ENCODE data around the gene PERM1. TPM values are rescaled to one million over a fixed set of nuclear protein-coding genes. Genes with fewer than 3 reads are reported as not detected.

PERM1 gene
- total RNA-seq, 1 experiment from 2014 or later, result 0.18 TPM

- no peak for DNase-seq
- Mint-ChIP-seq H3K36me3 (ENCODE audit: insufficient read depth, unreplicated experiment) (peaks cover 41% of the 10 kb centered on the region), H3K9me3 (ENCODE audit: unreplicated experiment) (no peaks in the 10 kb centered on the region), H3K27ac (ENCODE audit: unreplicated experiment) (peak overlapping the region; percentile 84), H3K4me3 (ENCODE audit: unreplicated experiment) (peak overlapping the region; percentile 56), H3K27me3 (ENCODE audit: insufficient read depth, unreplicated experiment) (no peaks in the 10 kb centered on the region), H3K4me1 (ENCODE audit: low read depth, unreplicated experiment) (peaks cover 13% of the 10 kb centered on the region)
- Histone ChIP-seq H3K9me3 (no peaks in the 10 kb centered on the region), H3K27me3 (replicated peaks; ENCODE audit: control insufficient read depth, insufficient read depth, low read length) (no peaks in the 10 kb centered on the region), H3K4me1 (peaks cover 41% of the 10 kb centered on the region), H3K4me3 (ENCODE audit: low read depth, low read length) (no peak overlapping the region), H3K36me3 (ENCODE audit: control insufficient read depth, insufficient read depth, low read length) (peaks cover 3% of the 10 kb centered on the region; the same call in 1 of the 2 replicates)
- ChIA-PET CTCF (no interaction called here), POLR2A (interaction anchor here (0.8 kb wide), 1 partner anchor 35 kb away, joined by 3 read pairs; no protein-coding TSS in a partner anchor)
- intact Hi-C loops (cut with micrococcal nuclease; ENCODE audit: unreplicated experiment), result no loop called here
- BruUV-seq (replicated peaks), result no TSS peak
- no peak for TF ChIP-seq CTCF (IDR thresholded peaks at IDR 0.05; ENCODE audit: insufficient read depth in 1 of 2, low read depth in 1 of 2, low read length in 1 of 2, severe bottlenecking in 1 of 2, unreplicated experiment in 1 of 2)
Observed at GRCh38 chr1:1024149-1024770, 42.4 kb upstream of the PERM1 start.

- H3K36me3 Mint-ChIP-seq (ENCODE audit: insufficient read depth, unreplicated experiment), result peaks cover 41% of the 10 kb centered on the region
- no peak for TF ChIP-seq CTCF (IDR thresholded peaks at IDR 0.05; ENCODE audit: insufficient read depth in 1 of 2, low read depth in 1 of 2, low read length in 1 of 2, severe bottlenecking in 1 of 2, unreplicated experiment in 1 of 2)
- no peak for DNase-seq
- POLR2A ChIA-PET, result interaction anchor here (1.4 kb wide), 1 partner anchor 17 kb away, joined by 3 read pairs; no protein-coding TSS in a partner anchor
- H3K27ac Mint-ChIP-seq (ENCODE audit: unreplicated experiment), result peak overlapping the region; percentile 84
- H3K4me3 Mint-ChIP-seq (ENCODE audit: unreplicated experiment), result no peak overlapping the region
- H3K4me3 ChIP-seq (ENCODE audit: low read depth, low read length), result no peak overlapping the region
- no peaks in the 10 kb centered on the region for H3K9me3 ChIP-seq
- H3K27me3 ChIP-seq (replicated peaks; ENCODE audit: control insufficient read depth, insufficient read depth, low read length), result no peaks in the 10 kb centered on the region
- CTCF ChIA-PET, result no interaction called here
- H3K36me3 ChIP-seq (ENCODE audit: control insufficient read depth, insufficient read depth, low read length), result peaks cover 3% of the 10 kb centered on the region; the same call in 1 of the 2 replicates
- no peaks in the 10 kb centered on the region for H3K27me3 Mint-ChIP-seq (ENCODE audit: insufficient read depth, unreplicated experiment)
- peaks cover 13% of the 10 kb centered on the region for H3K4me1 Mint-ChIP-seq (ENCODE audit: low read depth, unreplicated experiment)
- intact Hi-C loops (cut with micrococcal nuclease; ENCODE audit: unreplicated experiment), result no loop called here
- BruUV-seq (replicated peaks), result no TSS peak
- H3K4me1 ChIP-seq, result peaks cover 45% of the 10 kb centered on the region
- no peaks in the 10 kb centered on the region for H3K9me3 Mint-ChIP-seq (ENCODE audit: unreplicated experiment)
Observed at GRCh38 chr1:1023700-1024099, 41.8 kb upstream of the PERM1 start.

GRCh38 chr1:1022302-1023009, 40.6 kb upstream of the PERM1 start:
- no peaks in the 10 kb centered on the region for H3K27me3 ChIP-seq (replicated peaks; ENCODE audit: control insufficient read depth, insufficient read depth, low read length)
- H3K4me1 ChIP-seq, result peaks cover 45% of the 10 kb centered on the region
- H3K4me1 Mint-ChIP-seq (ENCODE audit: low read depth, unreplicated experiment), result peaks cover 13% of the 10 kb centered on the region
- CTCF ChIA-PET, result interaction anchor here (0.7 kb wide), 1 partner anchor 85 kb away, joined by 8 read pairs; no protein-coding TSS in a partner anchor
- POLR2A ChIA-PET, result interaction anchor here (1.4 kb wide), 1 partner anchor 16 kb away, joined by 3 read pairs; no protein-coding TSS in a partner anchor
- intact Hi-C loops (cut with micrococcal nuclease; ENCODE audit: unreplicated experiment), result no loop called here
- no peak for DNase-seq
- no peak overlapping the region for H3K4me3 ChIP-seq (ENCODE audit: low read depth, low read length)
- peak overlapping the region; percentile 67 for H3K4me3 Mint-ChIP-seq (ENCODE audit: unreplicated experiment)
- no peaks in the 10 kb centered on the region for H3K27me3 Mint-ChIP-seq (ENCODE audit: insufficient read depth, unreplicated experiment)
- H3K36me3 Mint-ChIP-seq (ENCODE audit: insufficient read depth, unreplicated experiment), result peaks cover 39% of the 10 kb centered on the region
- no peaks in the 10 kb centered on the region for H3K9me3 ChIP-seq
- TF ChIP-seq CTCF (IDR thresholded peaks at IDR 0.05; ENCODE audit: insufficient read depth in 1 of 2, low read depth in 1 of 2, low read length in 1 of 2, severe bottlenecking in 1 of 2, unreplicated experiment in 1 of 2), result no peak
- H3K9me3 Mint-ChIP-seq (ENCODE audit: unreplicated experiment), result no peaks in the 10 kb centered on the region
- H3K36me3 ChIP-seq (ENCODE audit: control insufficient read depth, insufficient read depth, low read length), result peaks cover 3% of the 10 kb centered on the region; the same call in 1 of the 2 replicates
- peak overlapping the region; percentile 25 for H3K27ac Mint-ChIP-seq (ENCODE audit: unreplicated experiment)
- BruUV-seq (replicated peaks), result no TSS peak
